Mucosa of descending colon (tissue), 3 donors: ENCODE measurements around the gene RPS19BP1. TPM values are rescaled to one million over a fixed set of nuclear protein-coding genes. Genes with fewer than 3 reads are reported as not detected.

Experiments
- ATAC-seq: fragments of 200-7000 bp; cut with Tn5 transposase; one replicate; pipeline ENCODE4 v1.9.1; 2020; ENCODE audit warnings: mild to moderate bottlenecking, moderate library complexity
- DNase-seq, 3 donors: peaks; one replicate each; pipeline ENCODE4 v3.0.0-alpha.2; 2020
- H3K36me3 ChIP-seq: fragments of 200-600 bp; one replicate; pipeline ENCODE4 v1.8.0; 2021; ENCODE audit warnings: low read depth, mild to moderate bottlenecking
- H3K4me1 ChIP-seq: fragments of 200-600 bp; one replicate; pipeline ENCODE4 v1.8.0; 2021; ENCODE audit warnings: low read depth, mild to moderate bottlenecking
- H3K4me3 ChIP-seq: fragments of 200-600 bp; one replicate; pipeline ENCODE4 v1.8.0; 2021; ENCODE audit warnings: mild to moderate bottlenecking
- H3K9me3 ChIP-seq: fragments of 200-600 bp; one replicate; pipeline ENCODE4 v1.8.0; 2021; ENCODE audit warnings: mild to moderate bottlenecking
- CTCF ChIP-seq: fragments of 200-600 bp; IDR thresholded peaks from one replicate; pipeline ENCODE4 v1.8.0; 2022; ENCODE audit warnings: antibody characterized with exemption, mild to moderate bottlenecking
- intact Hi-C, 2 donors: fragments of 100-400 bp; cut with DNase I in 1 of 2; cut with micrococcal nuclease in 1 of 2; formaldehyde crosslinking; loops; one replicate each; pipeline versions ENCODE4 v1.11.0 to v1.11.1; 2022; cut with DNase I, micrococcal nuclease
- total RNA-seq, 3 donors: library from RNA; stranded (reverse); fragmentation: NEBNext Ultra II Directional in 2 of 3; extraction: Animal tissue kit (Norgen Biotek cat#: 25700) in 2 of 3; gene quantifications; one replicate each; pipeline versions ENCODE4 v1.2.1 to v1.2.4, GENCODE V29; 2021 to 2023
- donor health status: DM: no; HTN: no; CAD: no; lungs with moderate emphysema.
- donor health status: DM: no; HTN: no; CAD: no.
- donor health status: DM: no; HTN: yes; CAD: no.

The RPS19BP1 gene
- total RNA-seq, 3 donors from 2014 or later: 59.1 to 77.7 (median 61.2) TPM

- Histone ChIP-seq H3K9me3 (no peaks in the 10 kb centered on the region), H3K4me1 (no peaks in the 10 kb centered on the region), H3K36me3 (no peaks in the 10 kb centered on the region), H3K4me3 (no peak overlapping the region)
- ATAC-seq (no peak), DNase-seq (no peak)
- intact Hi-C loops: no loop called here
- TF ChIP-seq CTCF: no peak
Observed at GRCh38 chr22:39563571-39564428, 31.3 kb upstream of the RPS19BP1 start.

GRCh38 chr22:39562839-39563489 is 30.4 kb upstream of the RPS19BP1 start:
- DNase-seq (no peak), ATAC-seq (no peak)
- no peak for TF ChIP-seq CTCF
- Histone ChIP-seq H3K9me3 (no peaks in the 10 kb centered on the region), H3K4me1 (peaks cover 5% of the 10 kb centered on the region), H3K4me3 (no peak overlapping the region), H3K36me3 (no peaks in the 10 kb centered on the region)
- intact Hi-C loops: no loop called here

- no peak for TF ChIP-seq CTCF
- Histone ChIP-seq H3K4me1 (peaks cover 7% of the 10 kb centered on the region), H3K4me3 (no peak overlapping the region), H3K36me3 (no peaks in the 10 kb centered on the region), H3K9me3 (no peaks in the 10 kb centered on the region)
- no peak for ATAC-seq
- intact Hi-C loops: no loop called here
- DNase-seq: no peak
Observed at GRCh38 chr22:39560127-39560526, 27.6 kb upstream of the RPS19BP1 start.

- no peaks in the 10 kb centered on the region for H3K36me3 ChIP-seq
- H3K9me3 ChIP-seq: no peaks in the 10 kb centered on the region
- no peak overlapping the region for H3K4me3 ChIP-seq
- no peak for TF ChIP-seq CTCF
- H3K4me1 ChIP-seq: peaks cover 7% of the 10 kb centered on the region
- ATAC-seq (peak; percentile 24), DNase-seq (peak in 1 of 3 donors; percentile 14)
- intact Hi-C loops: no loop called here
Observed at GRCh38 chr22:39559456-39560105, 27.0 kb upstream of the RPS19BP1 start.

GRCh38 chr22:39558950-39559349 is 26.4 kb upstream of the RPS19BP1 start:
- no peak for TF ChIP-seq CTCF
- Histone ChIP-seq H3K9me3 (no peaks in the 10 kb centered on the region), H3K4me1 (peaks cover 7% of the 10 kb centered on the region), H3K4me3 (no peak overlapping the region), H3K36me3 (no peaks in the 10 kb centered on the region)
- ATAC-seq: no peak
- no peak for DNase-seq
- intact Hi-C loops: no loop called here
